ENCODE results near the gene PNPLA2. TPM values are rescaled to one million over a fixed set of nuclear protein-coding genes. Genes with fewer than 3 reads are reported as not detected.
A peak's percentile ranks its signal among the peaks of the same experiment; 100 is the strongest.

The PNPLA2 gene
- total and polyA plus RNA-seq, 2 donors from 2014 or later = 67.9 to 173 TPM

DNA sequence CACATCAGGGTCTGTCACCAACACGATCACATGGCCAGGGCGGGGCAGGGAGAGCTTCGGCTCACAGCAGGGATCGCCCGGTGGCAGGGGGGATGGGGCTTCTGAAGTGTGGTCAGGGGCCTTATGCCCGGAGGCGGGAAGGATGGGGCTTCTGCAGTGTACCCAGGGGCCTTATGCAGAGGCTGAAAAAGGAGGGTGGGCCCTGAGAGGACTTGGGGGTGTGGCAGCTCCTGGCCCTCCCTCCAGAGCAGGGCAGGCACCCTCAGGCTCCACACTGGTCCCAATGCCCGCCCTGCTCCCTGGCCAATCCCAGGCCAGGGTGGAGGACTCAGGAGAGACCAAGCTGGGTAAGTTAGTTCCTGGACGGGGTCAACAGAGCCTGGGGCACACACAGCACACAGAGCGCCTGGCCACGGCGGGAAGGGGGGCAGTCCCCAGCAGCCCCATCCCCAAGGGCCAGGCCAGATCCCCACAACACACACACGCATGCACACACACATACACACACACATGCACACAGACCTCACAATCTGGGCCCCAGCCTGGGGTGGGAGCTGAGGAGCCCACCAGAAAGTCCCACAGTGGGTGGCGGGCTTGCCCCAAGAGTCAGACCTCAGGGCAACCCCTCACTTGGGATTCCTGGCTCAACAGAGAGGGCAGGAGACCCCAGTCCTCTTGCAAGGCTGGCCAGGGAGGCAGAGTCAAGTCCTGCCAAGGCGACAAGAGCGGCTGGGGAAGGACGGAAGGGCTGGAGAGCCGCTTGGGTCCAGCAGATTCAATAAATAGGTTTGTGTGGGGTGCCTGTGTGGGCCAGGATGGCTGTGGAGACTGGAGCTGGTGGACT lies 27.8 kb upstream of the PNPLA2 start:
- Histone ChIP-seq H3K4me1 (ENCODE audit: control insufficient read depth in 2 of 3, insufficient read depth in 2 of 3, low read depth in 1 of 3, low read length in 3 of 3) (peaks cover 0 to 11% (median 0%) of the 10 kb centered on the region in 3 donors), H3K4me3 (ENCODE audit: low read length in 3 of 3) (no peak overlapping the region), H3K9ac (ENCODE audit: low read length in 3 of 3) (no peak overlapping the region), H3K27me3 (ENCODE audit: control insufficient read depth, insufficient read depth, low read length) (no peaks in the 10 kb centered on the region), H3K27ac (ENCODE audit: low read depth in 2 of 2, low read length in 2 of 2) (no peak overlapping the region), H3K36me3 (ENCODE audit: control insufficient read depth in 2 of 3, insufficient read depth in 3 of 3, low read length in 3 of 3) (no peaks in the 10 kb centered on the region), H3K9me3 (ENCODE audit: control insufficient read depth in 2 of 3, insufficient read depth in 1 of 3, low read length in 3 of 3) (no peaks in the 10 kb centered on the region)
- DNase-seq (peak in 1 of 5 donors; percentile 67), FAIRE-seq (no peak)
- intact Hi-C loops (cut with DNase I) = no loop called here
- TF ChIP-seq, protein P1, sequence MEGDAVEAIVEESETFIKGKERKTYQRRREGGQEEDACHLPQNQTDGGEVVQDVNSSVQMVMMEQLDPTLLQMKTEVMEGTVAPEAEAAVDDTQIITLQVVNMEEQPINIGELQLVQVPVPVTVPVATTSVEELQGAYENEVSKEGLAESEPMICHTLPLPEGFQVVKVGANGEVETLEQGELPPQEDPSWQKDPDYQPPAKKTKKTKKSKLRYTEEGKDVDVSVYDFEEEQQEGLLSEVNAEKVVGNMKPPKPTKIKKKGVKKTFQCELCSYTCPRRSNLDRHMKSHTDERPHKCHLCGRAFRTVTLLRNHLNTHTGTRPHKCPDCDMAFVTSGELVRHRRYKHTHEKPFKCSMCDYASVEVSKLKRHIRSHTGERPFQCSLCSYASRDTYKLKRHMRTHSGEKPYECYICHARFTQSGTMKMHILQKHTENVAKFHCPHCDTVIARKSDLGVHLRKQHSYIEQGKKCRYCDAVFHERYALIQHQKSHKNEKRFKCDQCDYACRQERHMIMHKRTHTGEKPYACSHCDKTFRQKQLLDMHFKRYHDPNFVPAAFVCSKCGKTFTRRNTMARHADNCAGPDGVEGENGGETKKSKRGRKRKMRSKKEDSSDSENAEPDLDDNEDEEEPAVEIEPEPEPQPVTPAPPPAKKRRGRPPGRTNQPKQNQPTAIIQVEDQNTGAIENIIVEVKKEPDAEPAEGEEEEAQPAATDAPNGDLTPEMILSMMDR (IDR thresholded peaks at IDR 0.05; ENCODE audit: borderline replicate concordance, extremely low read depth, insufficient read depth) = no peak

DNA sequence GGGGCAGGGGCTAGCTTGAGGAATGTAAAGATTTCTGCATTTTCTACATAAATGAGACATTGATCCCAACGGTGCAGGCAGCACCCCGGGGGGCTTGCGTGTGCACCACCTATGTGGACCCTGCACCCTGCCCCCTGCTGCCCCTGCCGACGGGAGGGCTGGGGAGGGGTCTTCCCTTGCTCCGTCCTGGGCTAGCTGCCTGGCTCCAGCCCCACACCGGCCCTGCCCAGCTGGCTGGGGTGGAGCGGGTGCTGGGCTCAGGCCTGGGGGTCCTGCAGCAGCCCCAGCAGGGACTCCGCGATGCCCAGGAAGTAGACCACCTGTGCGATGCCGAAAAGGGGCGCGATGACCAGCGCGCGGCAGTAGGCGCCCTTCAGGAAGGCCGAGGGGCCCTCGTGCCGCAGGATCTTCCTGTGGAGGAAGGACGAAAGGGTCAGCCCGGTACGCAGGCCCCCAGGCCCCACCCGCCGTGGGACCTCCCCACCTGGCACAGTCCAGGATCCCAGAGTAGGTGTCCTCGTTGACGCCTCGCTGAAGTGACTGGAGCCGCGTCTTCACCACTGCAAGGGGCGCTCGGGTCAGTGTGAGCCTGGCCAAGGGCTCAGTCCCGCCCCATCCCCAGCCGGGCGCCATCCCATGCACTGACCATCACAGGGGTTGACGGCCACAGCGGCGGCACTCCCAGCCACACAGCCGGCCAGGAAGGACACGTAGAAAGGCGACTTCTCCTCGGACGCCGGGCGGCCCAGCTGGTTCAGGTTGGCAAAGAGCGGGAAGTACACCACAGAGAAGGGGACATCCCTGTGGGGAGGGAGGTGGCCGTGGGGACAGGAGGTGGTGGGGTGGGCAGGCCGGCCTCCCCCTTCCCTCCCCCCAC lies 26.8 kb upstream of the PNPLA2 start:
- Histone ChIP-seq H3K9ac (ENCODE audit: low read length in 3 of 3) (no peak overlapping the region), H3K4me3 (ENCODE audit: low read length in 3 of 3) (no peak overlapping the region), H3K9me3 (ENCODE audit: control insufficient read depth in 2 of 3, insufficient read depth in 1 of 3, low read length in 3 of 3) (no peaks in the 10 kb centered on the region), H3K27ac (ENCODE audit: low read depth in 2 of 2, low read length in 2 of 2) (no peak overlapping the region), H3K27me3 (ENCODE audit: control insufficient read depth, insufficient read depth, low read length) (no peaks in the 10 kb centered on the region), H3K36me3 (ENCODE audit: control insufficient read depth in 2 of 3, insufficient read depth in 3 of 3, low read length in 3 of 3) (no peaks in the 10 kb centered on the region), H3K4me1 (ENCODE audit: control insufficient read depth in 2 of 3, insufficient read depth in 2 of 3, low read depth in 1 of 3, low read length in 3 of 3) (peaks cover 0 to 19% (median 6%) of the 10 kb centered on the region in 3 donors)
- intact Hi-C loops (cut with DNase I) = no loop called here
- no peak for DNase-seq
- TF ChIP-seq, protein P1 (IDR thresholded peaks at IDR 0.05; ENCODE audit: borderline replicate concordance, extremely low read depth, insufficient read depth) = no peak
- FAIRE-seq = no peak

DNA sequence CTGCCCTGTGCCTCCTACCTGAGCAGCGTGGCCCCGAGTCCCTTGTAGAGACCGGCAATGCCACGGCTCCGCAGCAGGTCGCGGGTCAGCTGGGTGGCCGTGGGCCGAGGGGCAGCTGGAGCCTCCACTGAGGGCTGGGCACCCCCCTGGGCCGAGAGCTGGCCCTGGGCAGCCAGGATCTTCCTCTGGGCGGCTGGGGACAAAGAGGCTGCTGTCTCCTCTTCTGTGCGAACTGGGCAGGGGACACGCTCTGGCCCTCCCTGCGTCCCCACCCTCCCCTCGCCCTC lies 26.2 kb upstream of the PNPLA2 start:
- DNase-seq (no peak), FAIRE-seq (no peak)
- TF ChIP-seq, protein P1 (IDR thresholded peaks at IDR 0.05; ENCODE audit: borderline replicate concordance, extremely low read depth, insufficient read depth) = no peak
- Histone ChIP-seq H3K36me3 (ENCODE audit: control insufficient read depth in 2 of 3, insufficient read depth in 3 of 3, low read length in 3 of 3) (no peaks in the 10 kb centered on the region), H3K27me3 (ENCODE audit: control insufficient read depth, insufficient read depth, low read length) (no peaks in the 10 kb centered on the region), H3K4me3 (ENCODE audit: low read length in 3 of 3) (no peak overlapping the region), H3K4me1 (ENCODE audit: control insufficient read depth in 2 of 3, insufficient read depth in 2 of 3, low read depth in 1 of 3, low read length in 3 of 3) (peaks cover 0 to 21% (median 8%) of the 10 kb centered on the region in 3 donors), H3K9ac (ENCODE audit: low read length in 3 of 3) (no peak overlapping the region), H3K9me3 (ENCODE audit: control insufficient read depth in 2 of 3, insufficient read depth in 1 of 3, low read length in 3 of 3) (no peaks in the 10 kb centered on the region), H3K27ac (ENCODE audit: low read depth in 2 of 2, low read length in 2 of 2) (no peak overlapping the region)
- intact Hi-C loops (cut with DNase I) = no loop called here

All from kidney (tissue), 14 donors.